ENCODE data around the gene CACNG4. TPM values are rescaled to one million over a fixed set of nuclear protein-coding genes. Genes with fewer than 3 reads are reported as not detected.

The CACNG4 gene
- total and polyA plus RNA-seq, 4 experiments from 2014 or later: not detected

DNA sequence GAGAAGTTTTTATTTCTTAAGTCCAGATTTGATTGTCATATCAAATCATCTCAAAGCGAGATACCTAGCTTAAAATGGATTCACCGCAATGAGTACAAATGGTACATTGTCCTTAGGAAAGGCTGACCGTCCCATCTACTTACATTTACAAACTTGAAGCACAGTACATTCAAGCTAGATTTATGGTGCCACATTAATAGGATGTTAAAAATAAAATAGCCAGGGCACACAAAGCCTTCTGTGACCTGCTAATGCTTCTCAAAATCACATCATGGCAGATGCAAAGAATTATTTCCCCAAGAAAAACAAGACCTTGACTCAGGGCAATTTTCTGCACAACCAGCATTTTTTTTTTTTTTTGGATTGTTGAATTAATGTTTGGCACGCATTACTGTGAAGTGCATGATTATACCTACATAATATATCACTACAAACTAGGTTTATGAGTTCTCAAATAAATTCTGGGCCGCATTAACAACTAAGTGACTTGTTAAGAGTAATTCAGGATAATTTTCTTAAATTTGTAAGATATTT is 105.2 kb downstream of the CACNG4 start:
- no peaks in the 10 kb centered on the region for H3K27me3 ChIP-seq (ENCODE audit: insufficient read depth, low read length)
- ChIA-PET CTCF (ENCODE audit: partially characterized antibody) (interaction anchor here (1.3 to 2.0 kb wide), 2 partner anchors 8 to 13 kb away, joined by 3 to 6 read pairs; no protein-coding TSS in a partner anchor), POLR2A (ENCODE audit: partially characterized antibody) (interaction anchor here (0.6 to 1.6 kb wide), 2 partner anchors 12 to 24 kb away, joined by 3 to 5 read pairs; no protein-coding TSS in a partner anchor)
- H3K36me3 Mint-ChIP-seq: peaks cover 18 to 19% of the 10 kb centered on the region in 2 donors
- no peak for DNase-seq
- no peaks in the 10 kb centered on the region for H3K27me3 Mint-ChIP-seq
- peaks cover 0 to 3% (median 0%) of the 10 kb centered on the region in 8 donors for H3K9me3 Mint-ChIP-seq
- no peak overlapping the region for H3K4me3 ChIP-seq (ENCODE audit: low read length in 2 of 2)
- H3K36me3 ChIP-seq (ENCODE audit: insufficient read depth, low read length): peaks cover 5% of the 10 kb centered on the region
- H3K4me1 Mint-ChIP-seq: peaks cover 0 to 2% (median 0%) of the 10 kb centered on the region in 4 donors
- H3K27ac ChIP-seq (ENCODE audit: low read depth, low read length): no peak overlapping the region
- intact Hi-C loops (cut with micrococcal nuclease): no loop called here
- no peak overlapping the region for H3K27ac Mint-ChIP-seq
- no peaks in the 10 kb centered on the region for H3K9me3 ChIP-seq (ENCODE audit: control insufficient read depth in 1 of 2, low read length in 2 of 2)
- no peak overlapping the region for H3K4me3 Mint-ChIP-seq
- H3K4me1 ChIP-seq (ENCODE audit: insufficient read depth, low read length): no peaks in the 10 kb centered on the region

DNA sequence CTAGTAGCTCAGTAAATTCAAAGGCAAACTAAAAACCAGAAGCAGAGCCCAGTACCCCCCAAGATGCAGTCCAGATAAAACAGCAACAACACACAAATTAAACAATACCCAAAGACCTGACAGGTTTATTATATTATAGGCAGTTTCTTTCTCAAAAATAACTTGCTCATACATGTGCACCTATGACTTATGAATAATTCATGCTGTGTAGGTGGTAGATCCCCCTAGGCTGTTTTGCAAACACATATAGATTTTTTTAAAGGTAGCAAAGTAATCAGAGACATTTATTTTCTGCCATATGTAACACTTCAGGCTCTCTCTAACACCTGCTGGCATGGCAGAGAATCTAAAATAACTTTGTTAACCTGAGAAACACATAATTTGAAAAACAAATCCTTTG is 107.1 kb downstream of the CACNG4 start:
- Mint-ChIP-seq H3K27me3 (no peaks in the 10 kb centered on the region), H3K36me3 (peaks cover 21 to 33% of the 10 kb centered on the region in 2 donors), H3K4me3 (no peak overlapping the region)

DNA sequence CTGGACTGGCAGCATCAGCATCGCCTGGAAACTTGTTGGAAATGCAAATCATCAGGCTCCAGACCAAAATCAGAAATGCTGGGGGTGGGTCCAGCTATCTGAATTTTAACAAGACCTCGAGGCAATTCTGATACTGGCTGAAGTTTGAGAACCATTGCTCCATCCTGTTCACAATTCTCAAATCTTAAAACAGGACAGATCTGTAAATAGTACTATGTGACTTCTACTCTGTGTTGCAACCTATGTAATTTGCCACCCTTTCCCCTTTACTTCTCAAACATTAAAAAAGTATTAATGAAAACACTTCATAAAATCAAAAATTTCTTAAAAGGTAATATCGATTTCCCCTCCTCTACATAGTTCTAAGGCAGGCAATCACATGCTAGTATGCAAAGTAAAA is 108.4 kb downstream of the CACNG4 start:
- Mint-ChIP-seq H3K27ac (peak overlapping the region in 1 of 7 donors; percentile 36), H3K9me3 (peaks cover 0 to 3% (median 0%) of the 10 kb centered on the region in 8 donors), H3K27me3 (no peaks in the 10 kb centered on the region), H3K36me3 (peaks cover 26 to 37% of the 10 kb centered on the region in 2 donors), H3K4me3 (no peak overlapping the region), H3K4me1 (peaks cover 0 to 4% (median 0%) of the 10 kb centered on the region in 4 donors)
- ChIA-PET CTCF (ENCODE audit: partially characterized antibody) (no interaction called here), POLR2A (ENCODE audit: partially characterized antibody) (no interaction called here)
- DNase-seq: no peak
- Histone ChIP-seq H3K27me3 (ENCODE audit: insufficient read depth, low read length) (no peaks in the 10 kb centered on the region), H3K36me3 (ENCODE audit: insufficient read depth, low read length) (peaks cover 5% of the 10 kb centered on the region), H3K4me3 (ENCODE audit: low read length in 2 of 2) (no peak overlapping the region), H3K27ac (ENCODE audit: low read depth, low read length) (no peak overlapping the region), H3K9me3 (ENCODE audit: control insufficient read depth in 1 of 2, low read length in 2 of 2) (no peaks in the 10 kb centered on the region), H3K4me1 (ENCODE audit: insufficient read depth, low read length) (no peaks in the 10 kb centered on the region)
- intact Hi-C loops (cut with micrococcal nuclease): no loop called here

More for the DNA sequence above, 107.1 kb downstream of the CACNG4 start:
- Mint-ChIP-seq H3K9me3 (peaks cover 0 to 3% (median 0%) of the 10 kb centered on the region in 8 donors), H3K27ac (no peak overlapping the region), H3K4me1 (peaks cover 0 to 4% (median 0%) of the 10 kb centered on the region in 4 donors)
- H3K36me3 ChIP-seq (ENCODE audit: insufficient read depth, low read length): peaks cover 5% of the 10 kb centered on the region
- CTCF ChIA-PET (ENCODE audit: partially characterized antibody): no interaction called here
- H3K27ac ChIP-seq (ENCODE audit: low read depth, low read length): no peak overlapping the region
- intact Hi-C loops (cut with micrococcal nuclease): no loop called here
- no peak for DNase-seq
- H3K4me1 ChIP-seq (ENCODE audit: insufficient read depth, low read length): no peaks in the 10 kb centered on the region
- no peak overlapping the region for H3K4me3 ChIP-seq (ENCODE audit: low read length in 2 of 2)
- no peaks in the 10 kb centered on the region for H3K9me3 ChIP-seq (ENCODE audit: control insufficient read depth in 1 of 2, low read length in 2 of 2)
- H3K27me3 ChIP-seq (ENCODE audit: insufficient read depth, low read length): no peaks in the 10 kb centered on the region
- POLR2A ChIA-PET (ENCODE audit: partially characterized antibody): no interaction called here

DNA sequence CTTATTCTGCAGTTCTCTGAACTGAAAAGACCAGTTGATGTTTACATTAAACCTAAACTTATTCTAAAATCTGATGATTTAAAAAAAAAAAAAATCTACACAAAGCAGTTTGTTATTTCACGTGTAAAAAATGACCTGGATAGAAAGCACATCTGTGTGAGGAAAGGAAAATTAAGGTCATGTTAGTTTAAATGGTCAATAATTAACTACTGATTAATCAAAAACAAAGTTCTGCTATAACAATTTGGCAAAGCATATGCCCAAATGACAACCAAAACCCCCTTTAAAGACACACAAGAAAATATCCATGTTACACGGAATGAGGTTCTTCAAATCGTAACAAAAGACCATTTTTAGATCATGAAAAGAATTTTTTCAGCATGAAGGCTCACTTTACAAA is 110.3 kb downstream of the CACNG4 start:
- Histone ChIP-seq H3K36me3 (ENCODE audit: insufficient read depth, low read length) (peaks cover 11% of the 10 kb centered on the region), H3K4me3 (ENCODE audit: low read length in 2 of 2) (no peak overlapping the region), H3K4me1 (ENCODE audit: insufficient read depth, low read length) (no peaks in the 10 kb centered on the region), H3K27me3 (ENCODE audit: insufficient read depth, low read length) (no peaks in the 10 kb centered on the region), H3K9me3 (ENCODE audit: control insufficient read depth in 1 of 2, low read length in 2 of 2) (no peaks in the 10 kb centered on the region), H3K27ac (ENCODE audit: low read depth, low read length) (no peak overlapping the region)
- Mint-ChIP-seq H3K9me3 (peaks cover 0 to 3% (median 0%) of the 10 kb centered on the region in 8 donors), H3K27ac (peak overlapping the region in 1 of 7 donors; percentile 13), H3K27me3 (no peaks in the 10 kb centered on the region), H3K4me1 (peaks cover 0 to 4% (median 0%) of the 10 kb centered on the region in 4 donors), H3K4me3 (no peak overlapping the region), H3K36me3 (peaks cover 29 to 49% of the 10 kb centered on the region in 2 donors)
- intact Hi-C loops (cut with micrococcal nuclease): no loop called here
- DNase-seq: no peak
- ChIA-PET POLR2A (ENCODE audit: partially characterized antibody) (no interaction called here), CTCF (ENCODE audit: partially characterized antibody) (no interaction called here)

DNA sequence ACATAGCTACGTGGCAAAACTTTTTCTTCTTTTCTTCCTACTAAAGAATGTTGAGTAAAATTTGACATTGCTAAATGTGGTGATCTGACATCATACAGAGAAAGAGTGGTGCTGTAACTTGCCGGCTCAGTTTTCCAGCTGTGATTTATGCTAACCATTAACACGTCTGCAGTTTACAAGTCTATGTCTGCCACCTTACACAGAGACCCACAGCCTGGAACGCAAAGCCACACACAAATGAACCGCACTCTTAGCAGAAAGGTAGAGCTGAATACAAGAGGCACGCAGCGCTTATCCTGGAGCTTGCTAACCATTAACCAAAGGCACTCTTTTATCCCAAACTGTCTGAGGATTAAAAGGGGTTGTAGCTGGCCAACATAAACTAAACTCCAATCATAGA is 111.8 kb downstream of the CACNG4 start:
- intact Hi-C loops (cut with micrococcal nuclease): no loop called here
- Mint-ChIP-seq H3K27me3 (no peaks in the 10 kb centered on the region), H3K4me1 (peaks cover under 1 to 9% (median 5%) of the 10 kb centered on the region in 4 donors), H3K4me3 (no peak overlapping the region), H3K27ac (no peak overlapping the region), H3K36me3 (peaks cover 32 to 48% of the 10 kb centered on the region in 2 donors), H3K9me3 (peaks cover 0 to 3% (median 0%) of the 10 kb centered on the region in 8 donors)
- CTCF ChIA-PET (ENCODE audit: partially characterized antibody): no interaction called here
- Histone ChIP-seq H3K36me3 (ENCODE audit: insufficient read depth, low read length) (peaks cover 11% of the 10 kb centered on the region), H3K4me1 (ENCODE audit: insufficient read depth, low read length) (peaks cover 11% of the 10 kb centered on the region), H3K27ac (ENCODE audit: low read depth, low read length) (no peak overlapping the region), H3K4me3 (ENCODE audit: low read length in 2 of 2) (no peak overlapping the region), H3K27me3 (ENCODE audit: insufficient read depth, low read length) (no peaks in the 10 kb centered on the region), H3K9me3 (ENCODE audit: control insufficient read depth in 1 of 2, low read length in 2 of 2) (no peaks in the 10 kb centered on the region)
- POLR2A ChIA-PET (ENCODE audit: partially characterized antibody): no interaction called here
- no peak for DNase-seq

DNA sequence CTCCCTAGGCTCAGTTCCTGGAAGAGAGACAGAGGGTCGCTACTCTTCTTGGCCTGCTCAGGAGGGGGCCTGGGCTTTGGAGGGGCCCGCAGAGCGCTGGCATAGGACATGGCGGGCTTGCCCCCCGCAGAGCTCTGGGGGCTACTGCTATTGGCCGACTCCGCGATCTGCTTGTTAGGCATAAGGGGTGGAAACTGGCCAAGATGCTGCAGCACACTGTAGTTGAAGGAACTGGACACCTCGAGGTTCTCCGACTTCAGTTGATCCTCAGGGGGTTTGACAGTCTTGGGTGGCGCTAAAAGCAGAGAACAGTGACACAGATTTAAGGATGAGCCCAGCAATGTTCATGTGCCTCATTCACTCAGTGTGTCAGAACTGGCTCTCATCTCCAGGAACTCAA is 113.8 kb downstream of the CACNG4 start:
- no peak for DNase-seq
- H3K27me3 ChIP-seq (ENCODE audit: insufficient read depth, low read length): no peaks in the 10 kb centered on the region
- H3K27ac ChIP-seq (ENCODE audit: low read depth, low read length): no peak overlapping the region
- no peaks in the 10 kb centered on the region for H3K27me3 Mint-ChIP-seq
- H3K4me3 ChIP-seq (ENCODE audit: low read length in 2 of 2): no peak overlapping the region
- H3K9me3 Mint-ChIP-seq: peaks cover 0 to 3% (median 0%) of the 10 kb centered on the region in 8 donors
- H3K4me1 ChIP-seq (ENCODE audit: insufficient read depth, low read length): peaks cover 26% of the 10 kb centered on the region
- intact Hi-C loops (cut with micrococcal nuclease): no loop called here
- no peak overlapping the region for H3K4me3 Mint-ChIP-seq
- peaks cover 9 to 20% (median 15%) of the 10 kb centered on the region in 4 donors for H3K4me1 Mint-ChIP-seq
- H3K9me3 ChIP-seq (ENCODE audit: control insufficient read depth in 1 of 2, low read length in 2 of 2): no peaks in the 10 kb centered on the region
- peaks cover 11% of the 10 kb centered on the region for H3K36me3 ChIP-seq (ENCODE audit: insufficient read depth, low read length)
- no peak overlapping the region for H3K27ac Mint-ChIP-seq
- POLR2A ChIA-PET (ENCODE audit: partially characterized antibody): no interaction called here
- CTCF ChIA-PET (ENCODE audit: partially characterized antibody): interaction anchor here (1.8 kb wide), 1 partner anchor 10 kb away, joined by 6 read pairs; no protein-coding TSS in a partner anchor
- H3K36me3 Mint-ChIP-seq: peaks cover 26 to 45% of the 10 kb centered on the region in 2 donors

DNA sequence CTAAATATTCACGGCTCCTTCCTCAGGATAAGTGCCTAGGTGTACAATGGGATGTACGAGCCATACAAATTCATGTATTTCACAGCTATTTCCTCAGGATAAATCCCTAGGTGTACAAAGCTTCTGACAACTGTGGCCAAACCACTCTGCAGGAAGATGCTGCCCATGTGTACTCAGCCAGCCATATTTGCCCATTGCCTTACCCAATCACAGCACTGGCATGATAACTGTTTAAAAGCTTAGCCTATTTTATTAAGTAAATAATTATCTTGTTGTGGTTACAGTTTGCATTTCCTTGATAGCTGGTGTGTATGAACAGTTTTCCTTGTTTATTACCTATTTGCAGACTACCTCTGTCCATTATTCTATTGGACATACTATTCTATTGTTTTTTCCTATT is 115.0 kb downstream of the CACNG4 start:
- Histone ChIP-seq H3K4me3 (ENCODE audit: low read length in 2 of 2) (no peak overlapping the region), H3K27ac (ENCODE audit: low read depth, low read length) (no peak overlapping the region), H3K36me3 (ENCODE audit: insufficient read depth, low read length) (peaks cover 6% of the 10 kb centered on the region), H3K9me3 (ENCODE audit: control insufficient read depth in 1 of 2, low read length in 2 of 2) (no peaks in the 10 kb centered on the region), H3K4me1 (ENCODE audit: insufficient read depth, low read length) (peaks cover 26% of the 10 kb centered on the region), H3K27me3 (ENCODE audit: insufficient read depth, low read length) (no peaks in the 10 kb centered on the region)
- peaks cover 12 to 27% (median 19%) of the 10 kb centered on the region in 4 donors for H3K4me1 Mint-ChIP-seq
- H3K27me3 Mint-ChIP-seq: no peaks in the 10 kb centered on the region
- peaks cover 24 to 45% of the 10 kb centered on the region in 2 donors for H3K36me3 Mint-ChIP-seq
- no peak overlapping the region for H3K4me3 Mint-ChIP-seq
- intact Hi-C loops (cut with micrococcal nuclease): no loop called here
- DNase-seq: no peak
- POLR2A ChIA-PET (ENCODE audit: partially characterized antibody): interaction anchor here (0.6 kb wide), 1 partner anchor 381 kb away, joined by 3 read pairs; no protein-coding TSS in a partner anchor
- CTCF ChIA-PET (ENCODE audit: partially characterized antibody): no interaction called here
- no peaks in the 10 kb centered on the region for H3K9me3 Mint-ChIP-seq
- H3K27ac Mint-ChIP-seq: peak overlapping the region in 1 of 7 donors; percentile 35

Measured in CD4-positive, alpha-beta memory T cell (primary cell).